Left renal cortex interstitium (tissue), 4 donors: ENCODE results near the gene AATK. TPM values are rescaled to one million over a fixed set of nuclear protein-coding genes. Genes with fewer than 3 reads are reported as not detected.

ENCODE experiments used
- DNase-seq, 4 donors: peaks; one replicate each; pipeline ENCODE4 v3.0.0-alpha.2; 2013; ENCODE audit warnings: low read depth in 4 of 4, low spot score in 2 of 4, missing footprints in 1 of 4
- polyA plus RNA-seq, 4 donors: library from polyadenylated mRNA; unstranded; fragments of 120-200 nt; gene quantifications; one replicate each; pipeline ENCODE4 v1.2.1, GENCODE V29; 2013; ENCODE audit not compliant: insufficient read length in 4 of 4

AATK gene
- polyA plus RNA-seq, 4 donors: 4.4 to 7.0 (median 5.4) TPM

DNA sequence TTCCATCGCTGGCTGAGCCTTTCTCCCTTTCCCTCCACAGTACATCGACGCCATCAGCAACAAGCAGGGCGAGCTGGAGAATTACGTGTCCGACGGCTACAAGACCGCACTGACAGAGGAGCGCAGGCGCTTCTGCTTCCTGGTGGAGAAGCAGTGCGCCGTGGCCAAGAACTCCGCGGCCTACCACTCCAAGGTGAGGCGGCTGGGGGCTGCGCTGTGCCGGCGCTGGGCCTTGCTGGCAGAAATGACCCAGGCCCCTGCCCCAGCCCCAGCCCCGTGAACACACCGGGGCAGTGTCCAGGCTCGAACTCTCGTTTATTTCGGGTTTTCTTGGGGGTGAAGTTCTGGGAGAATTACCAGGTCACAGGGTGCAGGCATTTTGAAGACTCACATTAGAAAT lies 66.1 kb downstream of the AATK start:
- no peak for DNase-seq

DNA sequence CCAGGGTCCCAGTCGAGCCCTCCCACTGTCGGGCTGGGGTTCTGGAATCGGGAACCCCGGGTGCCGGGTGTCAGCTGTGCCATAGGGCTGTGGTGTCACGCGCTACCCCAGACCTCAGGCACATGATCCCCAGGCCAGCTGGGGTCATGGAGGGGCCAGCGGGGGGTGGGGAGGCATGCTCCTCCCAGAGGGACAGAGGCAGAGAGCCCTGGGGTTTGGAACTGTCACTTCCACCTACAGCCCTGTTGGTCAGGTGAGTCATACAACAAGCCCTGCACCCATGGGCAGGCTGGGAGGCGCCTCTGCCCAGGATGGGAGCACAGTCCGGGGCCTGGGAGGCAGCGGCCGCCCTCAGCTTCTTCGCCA lies 68.1 kb downstream of the AATK start:
- no peak for DNase-seq

DNA sequence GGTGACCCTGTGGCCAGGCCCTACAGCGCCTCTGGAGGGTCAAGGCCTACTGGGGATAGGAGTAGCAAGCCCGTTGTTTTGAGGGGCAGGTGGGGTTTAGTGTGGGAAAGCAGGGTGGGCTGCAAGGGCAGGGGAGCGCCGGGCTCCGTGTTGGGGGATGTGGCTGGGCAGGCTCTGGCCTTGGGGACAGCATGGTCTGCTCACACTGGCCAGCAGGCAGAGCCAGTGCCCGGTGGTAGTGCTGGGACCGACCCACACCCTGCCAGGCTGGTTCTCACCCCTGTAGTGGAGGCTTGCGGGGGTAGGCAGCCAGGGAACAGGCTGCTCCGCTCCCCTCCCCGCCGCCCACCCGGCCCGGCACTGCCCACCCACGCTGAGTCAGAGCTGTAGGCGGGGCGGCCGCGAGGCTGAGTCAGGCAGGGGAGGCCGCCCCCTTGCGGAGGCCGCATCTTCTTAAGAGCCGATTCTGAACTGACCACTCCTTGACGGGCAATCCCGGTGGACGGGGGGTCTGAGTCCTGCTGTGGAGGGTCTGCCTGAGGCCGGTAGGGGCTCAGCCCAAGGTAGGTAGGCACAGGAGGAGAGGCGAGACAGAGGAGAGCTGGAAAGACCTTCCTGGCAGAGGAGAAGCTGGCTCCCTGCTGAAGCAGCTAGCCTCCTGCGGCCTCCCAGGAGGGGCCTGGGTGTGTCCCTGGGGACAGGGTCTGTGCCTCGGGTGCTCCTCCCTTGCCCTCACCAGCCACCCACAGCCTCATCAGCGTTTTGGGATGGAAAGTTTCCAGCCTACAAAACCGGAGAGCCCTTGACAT lies 68.7 kb downstream of the AATK start:
- DNase-seq: peak in 3 of 4 donors; percentile 70 to 78 (median 77)

- no peak for DNase-seq
Observed at GRCh38 chr17:81096741-81097133, 69.3 kb downstream of the AATK start.

DNA sequence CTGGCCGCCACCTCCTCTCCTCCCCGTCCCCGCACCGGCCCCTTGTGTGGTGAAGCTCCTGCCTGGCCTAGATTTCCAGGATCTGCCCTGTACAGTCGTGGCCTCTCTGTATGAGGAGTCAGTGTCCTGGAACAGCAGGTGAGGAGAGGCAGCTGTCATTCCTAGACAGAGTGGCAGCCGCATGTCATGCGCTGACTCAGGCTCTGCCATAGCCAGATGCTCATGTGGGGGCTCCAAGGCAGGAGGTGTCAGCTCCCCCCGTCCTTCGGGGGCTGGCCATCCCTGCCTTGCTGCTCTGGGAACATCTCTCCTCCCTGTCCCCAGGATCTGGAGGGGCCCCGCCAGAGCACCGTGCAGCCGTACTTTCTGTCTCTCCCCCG lies 70.6 kb downstream of the AATK start:
- no peak for DNase-seq

GRCh38 chr17:81094509-81095382 lies 71.3 kb downstream of the AATK start:
- DNase-seq: peak in 2 of 4 donors; percentile 65 to 71

DNA sequence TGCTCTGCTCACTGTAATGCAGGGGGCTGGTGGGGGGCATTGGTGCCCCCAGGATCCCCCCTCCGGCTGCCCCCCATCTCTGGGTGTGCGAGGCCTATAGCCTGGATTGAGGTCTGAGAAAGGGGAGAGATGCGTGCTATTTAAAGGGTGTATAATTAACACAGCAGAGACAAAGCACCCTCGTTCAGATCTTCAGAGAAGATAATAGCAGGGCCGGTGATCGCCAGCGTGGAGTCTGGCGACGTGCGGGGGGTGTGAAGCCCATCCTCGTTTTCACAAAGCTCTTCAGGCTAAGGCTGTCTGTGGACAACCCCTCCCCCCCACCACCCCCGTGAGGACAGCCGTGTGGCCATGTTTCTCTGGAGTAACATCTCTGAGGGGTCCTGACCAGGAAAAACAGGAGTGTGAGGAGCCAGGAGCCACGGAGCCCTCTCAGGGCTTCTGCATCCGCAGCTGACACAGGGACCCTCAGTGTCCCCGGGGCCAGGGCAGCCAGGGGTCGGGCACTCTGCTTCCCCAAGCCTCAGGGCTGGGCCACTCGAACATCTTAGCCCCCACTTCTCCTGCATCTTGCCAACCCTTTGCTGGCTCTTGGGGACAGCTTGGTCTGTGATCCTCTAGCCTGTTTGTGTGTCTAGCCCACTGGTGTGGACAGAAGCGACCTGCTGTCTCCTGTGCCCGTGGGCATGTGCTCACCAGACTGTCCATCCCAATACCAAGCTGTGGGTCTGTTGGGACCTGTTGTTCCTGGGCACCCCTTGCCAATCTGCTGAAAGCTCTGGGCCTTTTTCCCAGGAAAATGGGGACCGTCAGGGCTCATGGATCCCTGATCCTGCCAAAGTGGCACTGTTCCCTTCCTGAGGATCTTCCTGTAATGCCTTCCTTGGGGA lies 72.2 kb downstream of the AATK start:
- DNase-seq: no peak

DNA sequence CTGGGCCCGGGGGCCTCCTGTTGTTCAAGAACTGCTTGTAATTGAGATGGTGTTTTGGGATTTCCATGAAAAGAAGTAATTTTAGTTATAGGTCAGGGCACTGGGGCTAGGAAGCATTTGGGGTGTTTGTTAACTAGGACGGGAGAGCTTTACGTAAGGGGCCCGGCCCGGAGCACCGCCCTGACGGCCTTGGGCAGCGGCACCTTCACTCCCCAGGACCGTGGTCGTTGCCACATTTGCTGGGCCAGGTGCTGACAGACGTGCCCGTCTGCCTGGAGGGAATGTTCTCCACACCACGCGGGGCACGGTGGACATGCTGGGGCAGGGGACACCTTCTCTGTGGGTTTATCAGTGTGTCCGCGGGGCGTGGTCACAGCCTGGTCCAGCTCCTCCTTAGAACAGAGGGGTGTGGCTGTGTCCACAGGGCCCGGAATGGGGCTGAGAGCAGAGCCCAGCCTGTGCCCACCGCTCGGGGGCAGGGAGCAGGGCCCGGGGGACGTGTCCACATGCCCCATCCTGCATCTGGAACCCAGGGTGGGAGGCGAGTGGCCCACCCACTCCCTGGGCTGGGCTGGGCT lies 73.4 kb downstream of the AATK start:
- no peak for DNase-seq

GRCh38 chr17:81091774-81092517 lies 74.1 kb downstream of the AATK start:
- DNase-seq: no peak

DNA sequence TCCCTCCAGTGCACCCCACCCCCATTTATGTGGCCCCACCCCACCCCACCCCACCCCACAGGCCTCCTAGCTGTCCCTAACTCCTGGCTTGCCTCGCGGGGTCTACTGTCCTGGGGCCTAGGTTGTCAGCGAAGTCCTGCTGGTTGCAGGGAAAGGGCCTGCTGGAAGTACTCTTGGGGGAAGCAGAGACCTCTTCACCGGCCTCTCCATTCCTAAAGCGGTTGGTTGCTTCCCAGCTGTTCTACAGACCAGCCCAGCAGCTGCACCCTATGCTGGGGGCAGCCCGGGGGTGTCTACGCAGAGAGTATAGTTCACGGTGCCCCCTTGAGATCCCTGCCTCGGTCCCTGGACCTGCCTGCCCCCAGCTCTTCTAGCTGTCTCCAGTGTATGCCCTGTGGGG lies 74.9 kb downstream of the AATK start:
- DNase-seq: no peak

- no peak for DNase-seq
Observed at GRCh38 chr17:81090361-81091136, 75.5 kb downstream of the AATK start.

DNA sequence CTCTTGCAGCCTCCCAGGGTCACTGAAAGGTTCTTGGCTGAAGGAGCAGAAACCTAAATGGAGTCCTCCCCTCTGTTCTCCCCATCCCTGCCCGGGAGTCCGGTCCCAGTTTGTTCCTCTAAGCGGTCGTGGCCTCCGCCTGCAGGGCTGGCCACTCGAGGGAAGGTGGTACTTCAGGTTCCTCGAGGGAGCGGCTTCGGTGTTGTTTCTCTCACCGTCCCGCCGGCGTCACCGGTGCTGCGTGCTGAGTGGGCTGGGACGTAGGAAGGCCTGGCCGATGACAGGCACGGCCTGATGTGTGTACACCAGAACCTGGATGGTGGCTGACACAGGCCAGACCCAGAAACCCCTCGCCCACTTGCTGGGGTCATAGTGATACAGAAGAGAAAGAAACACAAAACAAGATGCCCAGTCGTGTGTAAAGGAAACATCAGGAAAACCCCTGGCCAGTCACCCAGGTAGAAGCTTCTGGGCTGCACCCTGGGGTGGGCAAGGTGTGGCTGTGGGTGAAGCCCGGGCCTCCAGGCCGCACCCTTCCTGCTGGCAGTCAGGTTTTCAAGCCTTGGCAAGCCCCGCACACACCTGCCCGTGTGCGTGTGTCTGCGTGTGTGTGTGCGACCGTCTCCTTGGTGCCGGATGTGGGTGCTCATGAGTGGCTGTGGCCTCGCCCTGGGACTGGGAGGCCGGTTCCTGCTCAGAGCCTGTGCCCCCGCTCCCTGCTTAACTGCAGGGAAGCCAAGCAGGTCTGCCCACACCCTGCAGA lies 79.1 kb downstream of the AATK start:
- DNase-seq: no peak

DNA sequence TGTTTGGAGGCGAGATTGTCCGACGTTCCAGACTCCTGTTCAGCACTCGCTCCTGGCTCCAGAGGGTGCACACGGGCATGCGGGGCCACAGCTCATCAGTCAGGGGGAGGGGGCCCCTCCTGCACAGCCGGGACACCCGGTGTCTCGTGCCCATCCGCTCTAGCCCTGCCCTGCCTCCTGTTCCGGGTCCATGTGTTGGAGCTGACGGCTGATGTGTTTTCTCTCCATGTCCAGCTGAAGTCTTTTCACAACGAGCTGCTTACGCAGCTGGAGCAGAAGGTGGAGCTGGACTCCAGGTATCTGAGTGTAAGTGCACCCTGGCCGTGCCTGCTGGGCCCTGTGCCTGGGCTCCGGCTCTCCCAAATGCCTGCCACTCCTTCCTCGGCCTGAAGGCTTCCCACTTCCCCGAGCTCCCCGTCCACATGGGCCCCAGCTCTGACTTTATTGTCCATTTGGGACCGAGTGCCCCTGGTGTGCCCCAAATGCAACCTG lies 80.6 kb downstream of the AATK start:
- DNase-seq: no peak

DNA sequence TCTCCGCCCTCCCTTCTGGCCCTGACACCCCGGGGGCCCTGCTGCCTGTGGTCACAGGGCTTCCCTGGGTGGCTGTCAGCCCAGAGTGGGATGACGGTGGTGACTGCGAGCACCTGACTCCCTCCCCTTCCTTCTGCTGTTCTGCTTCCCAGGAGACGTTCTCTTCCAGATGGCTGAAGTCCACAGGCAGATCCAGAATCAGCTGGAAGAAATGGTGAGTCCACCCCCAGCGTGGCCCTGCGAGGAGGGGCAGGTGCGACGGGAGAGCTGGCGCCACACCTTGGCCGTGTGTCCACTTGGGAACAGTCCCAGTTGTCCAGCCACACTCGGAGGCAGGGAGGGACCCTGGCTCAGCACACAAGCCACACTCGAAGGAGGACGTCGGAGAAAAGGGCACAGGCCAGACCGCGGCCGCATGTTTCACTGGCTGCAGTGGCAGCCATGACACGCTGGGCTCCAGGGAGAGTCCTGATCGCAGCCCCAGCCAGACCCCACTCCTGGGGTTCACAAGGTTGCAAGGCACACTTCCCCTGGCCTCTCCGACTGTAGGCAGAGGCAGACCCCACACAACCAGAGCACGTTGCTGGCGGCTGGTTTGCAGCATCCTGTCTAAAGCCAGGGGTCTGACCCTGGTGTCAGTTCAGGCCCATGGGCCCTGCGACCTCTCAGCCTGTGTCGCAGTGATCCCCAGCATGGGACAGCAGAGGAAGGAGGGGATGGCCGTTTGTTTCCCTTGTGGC lies 81.2 kb downstream of the AATK start:
- no peak for DNase-seq

GRCh38 chr17:81083125-81083765 lies 82.8 kb downstream of the AATK start:
- peak in 3 of 4 donors; percentile 44 to 63 (median 55) for DNase-seq

- DNase-seq: no peak
Observed at GRCh38 chr17:81082177-81083073, 83.6 kb downstream of the AATK start.
